ENCODE measurements around the gene APMAP.

Gene APMAP

GRCh38 chr20:24994186-24994465 is 1.6 kb upstream of the APMAP start:
- Histone ChIP-seq H3K4me3 (no peak overlapping the region), H3K27ac (no peak overlapping the region)
- TF ChIP-seq, protein P1, sequence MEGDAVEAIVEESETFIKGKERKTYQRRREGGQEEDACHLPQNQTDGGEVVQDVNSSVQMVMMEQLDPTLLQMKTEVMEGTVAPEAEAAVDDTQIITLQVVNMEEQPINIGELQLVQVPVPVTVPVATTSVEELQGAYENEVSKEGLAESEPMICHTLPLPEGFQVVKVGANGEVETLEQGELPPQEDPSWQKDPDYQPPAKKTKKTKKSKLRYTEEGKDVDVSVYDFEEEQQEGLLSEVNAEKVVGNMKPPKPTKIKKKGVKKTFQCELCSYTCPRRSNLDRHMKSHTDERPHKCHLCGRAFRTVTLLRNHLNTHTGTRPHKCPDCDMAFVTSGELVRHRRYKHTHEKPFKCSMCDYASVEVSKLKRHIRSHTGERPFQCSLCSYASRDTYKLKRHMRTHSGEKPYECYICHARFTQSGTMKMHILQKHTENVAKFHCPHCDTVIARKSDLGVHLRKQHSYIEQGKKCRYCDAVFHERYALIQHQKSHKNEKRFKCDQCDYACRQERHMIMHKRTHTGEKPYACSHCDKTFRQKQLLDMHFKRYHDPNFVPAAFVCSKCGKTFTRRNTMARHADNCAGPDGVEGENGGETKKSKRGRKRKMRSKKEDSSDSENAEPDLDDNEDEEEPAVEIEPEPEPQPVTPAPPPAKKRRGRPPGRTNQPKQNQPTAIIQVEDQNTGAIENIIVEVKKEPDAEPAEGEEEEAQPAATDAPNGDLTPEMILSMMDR (IDR thresholded peaks at IDR 0.05), result no peak
- DNase-seq (ENCODE audit: low spot score), result peak; percentile 64

GRCh38 chr20:24993337-24994185 is 1.0 kb upstream of the APMAP start:
- peak overlapping the region; percentile 80 for H3K4me3 ChIP-seq
- DNase-seq (ENCODE audit: low spot score), result peak; percentile 35
- peak overlapping the region; percentile 94 for H3K27ac ChIP-seq
- TF ChIP-seq, protein P1 (IDR thresholded peaks at IDR 0.05), result no peak

DNA sequence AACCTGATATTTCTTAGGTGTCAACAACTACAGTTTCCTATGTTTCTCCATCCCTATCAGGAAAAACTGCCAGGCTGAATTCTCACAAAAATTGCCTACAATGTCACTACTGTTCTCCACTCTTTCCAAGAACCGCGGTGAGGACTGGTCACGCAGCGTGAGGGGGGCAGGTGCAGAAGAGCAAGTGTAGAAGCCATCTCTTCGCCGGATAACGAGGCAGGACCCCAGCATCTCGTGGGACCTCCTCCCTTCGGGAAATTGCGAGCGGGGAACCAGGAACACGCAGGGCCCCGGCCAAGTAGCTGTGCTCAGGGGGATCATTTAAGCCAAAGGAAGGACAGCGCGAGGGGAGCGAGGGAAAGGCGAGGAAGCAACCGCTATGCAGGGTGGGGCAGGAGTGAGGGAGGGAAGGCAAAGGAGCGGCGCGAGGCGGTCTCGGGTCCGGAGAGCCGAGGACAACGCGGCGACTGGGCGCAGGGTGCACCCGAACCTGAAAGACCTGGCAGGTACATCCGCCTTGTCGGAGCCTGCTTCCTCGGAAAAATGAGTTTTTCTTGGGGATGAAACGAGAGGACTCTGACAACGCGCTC is 559 bp downstream of the APMAP start:
- DNase-seq (ENCODE audit: low spot score), result peak; percentile 72
- TF ChIP-seq, protein P1 (IDR thresholded peaks at IDR 0.05), result no peak
- peak overlapping the region; percentile 80 for H3K4me3 ChIP-seq
- H3K27ac ChIP-seq, result peak overlapping the region; percentile 94

DNA sequence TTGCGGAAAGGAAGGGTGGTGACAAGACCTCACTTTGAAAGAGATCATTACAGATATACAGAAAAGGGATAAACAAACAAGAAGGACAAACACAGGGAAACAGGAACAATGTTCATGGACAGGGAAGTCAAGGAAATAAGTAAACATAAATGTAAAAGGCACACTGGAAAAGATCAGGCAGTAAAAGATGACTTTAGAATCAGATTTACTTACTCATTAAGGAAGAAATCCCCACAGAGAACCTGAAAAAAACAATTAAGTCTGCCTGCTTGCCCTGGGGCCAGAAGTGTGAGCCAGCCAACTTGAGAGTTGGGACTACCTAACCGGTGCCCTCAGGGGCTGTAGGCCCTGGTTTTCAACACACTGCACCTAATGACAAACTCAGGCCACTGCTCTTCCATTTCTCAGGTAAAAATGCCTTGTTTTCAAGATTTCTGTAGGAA is 1.7 kb downstream of the APMAP start:
- peak; percentile 19 for DNase-seq (ENCODE audit: low spot score)
- peak overlapping the region; percentile 80 for H3K4me3 ChIP-seq
- H3K27ac ChIP-seq, result no peak overlapping the region

DNA sequence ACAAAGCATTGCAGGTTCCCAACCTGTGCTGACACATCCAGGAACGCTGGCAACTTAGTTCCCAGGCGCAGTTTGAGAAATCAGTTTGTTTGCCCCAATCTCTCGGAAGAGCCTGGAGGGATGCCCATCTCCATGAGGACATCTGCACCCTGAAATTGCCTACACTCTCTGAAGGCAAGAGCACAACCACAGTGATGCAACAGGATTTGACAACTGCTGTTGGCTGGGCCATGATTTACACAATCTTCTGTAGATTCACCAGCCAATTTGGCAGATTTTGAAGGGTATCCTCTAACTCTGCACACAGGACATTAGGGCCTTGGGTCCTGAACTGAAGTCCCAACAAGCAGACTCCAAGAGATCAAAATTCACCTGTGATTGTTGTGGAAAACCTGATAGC is 3.4 kb downstream of the APMAP start:
- Histone ChIP-seq H3K4me3 (no peak overlapping the region), H3K27ac (no peak overlapping the region)
- DNase-seq (ENCODE audit: low spot score), result peak; percentile 36
- TF ChIP-seq, protein P1 (IDR thresholded peaks at IDR 0.05), result no peak

More for the DNA sequence above, 1.7 kb downstream of the APMAP start:
- TF ChIP-seq, protein P1 (IDR thresholded peaks at IDR 0.05), result no peak

- TF ChIP-seq, protein P1 (IDR thresholded peaks at IDR 0.05), result no peak
Measured at GRCh38 chr20:24987873-24988835, 4.4 kb downstream of the APMAP start.

More at GRCh38 chr20:24987873-24988835, 4.4 kb downstream of the APMAP start:
- Histone ChIP-seq H3K27ac (no peak overlapping the region), H3K4me3 (no peak overlapping the region)
- DNase-seq (ENCODE audit: low spot score), result peak; percentile 46

Data from coronary artery (tissue), 2 donors.